ENCODE measurements around the gene TPGS1.
"Not testable (repeated sequence)": the region's sequence is repeated elsewhere in the genome, so short reads cannot be mapped to it uniquely, and the experiment has no call there.

TPGS1 gene

GRCh38 chr19:478236-478903, 28.9 kb upstream of the TPGS1 start:
- DNase-seq (ENCODE audit: low read depth): no peak

GRCh38 chr19:478976-479375, 28.3 kb upstream of the TPGS1 start:
- no peak for DNase-seq (ENCODE audit: low read depth)

- DNase-seq (ENCODE audit: low read depth): no peak
Measured at GRCh38 chr19:480016-480855, 27.1 kb upstream of the TPGS1 start.

DNA sequence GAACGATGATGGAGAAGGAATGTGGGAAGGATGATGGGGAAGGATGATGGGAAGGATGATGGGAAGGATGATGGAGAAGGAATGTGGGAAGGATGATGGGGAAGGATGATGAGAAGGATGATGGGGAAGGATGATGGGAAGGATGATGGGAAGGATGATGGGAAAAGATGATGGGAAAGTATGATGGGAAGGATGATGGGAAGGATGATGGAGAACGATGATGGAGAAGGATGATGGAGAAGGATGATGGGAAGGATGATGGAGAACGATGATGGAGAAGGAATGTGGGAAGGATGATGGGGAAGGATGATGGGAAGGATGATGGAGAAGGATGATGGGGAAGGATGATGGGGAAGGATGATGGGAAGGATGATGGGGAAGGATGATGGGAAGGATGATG, 26.2 kb upstream of the TPGS1 start:
- not testable (repeated sequence) for DNase-seq (ENCODE audit: low read depth)

DNA sequence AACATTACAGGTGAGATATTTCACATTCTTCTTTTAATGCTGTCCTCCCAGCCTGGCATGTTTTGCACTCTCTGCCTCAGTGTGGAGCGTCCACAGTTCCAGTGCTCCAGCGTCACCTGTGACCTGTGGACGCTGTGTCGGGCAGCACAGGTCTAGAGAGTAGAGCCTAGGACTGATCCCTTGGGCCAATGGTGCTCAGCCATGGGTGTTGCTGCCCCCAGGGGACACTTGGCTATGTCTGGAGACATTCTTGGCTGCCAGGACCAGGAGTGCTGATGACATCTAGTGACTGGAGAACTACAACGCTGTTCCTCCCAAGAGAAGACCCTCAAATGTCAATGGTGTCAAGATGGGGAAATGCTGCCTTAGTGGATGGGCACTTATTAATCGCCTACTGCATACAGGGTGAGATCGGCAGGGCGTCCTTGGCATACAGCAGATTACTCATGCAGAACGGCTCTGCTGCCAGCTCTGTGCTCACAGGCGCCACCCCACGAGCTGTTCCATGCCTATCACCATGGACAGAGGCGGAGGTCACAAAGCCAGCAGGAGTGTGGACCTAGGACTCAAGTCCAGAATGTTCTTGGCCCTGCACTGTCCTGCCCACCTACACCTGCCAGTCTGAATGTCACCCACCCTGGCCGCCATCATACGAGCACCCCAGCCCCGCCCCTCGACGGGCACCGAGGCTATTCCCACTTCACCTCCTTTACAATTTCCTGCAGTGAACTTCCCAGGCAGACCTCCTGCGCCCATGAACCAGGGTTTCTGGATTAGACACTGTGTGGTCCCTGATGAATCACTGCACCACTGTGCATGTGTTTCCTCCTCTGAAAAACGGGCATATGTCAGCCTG, 24.9 kb upstream of the TPGS1 start:
- DNase-seq (ENCODE audit: low read depth): no peak

- no peak for DNase-seq (ENCODE audit: low read depth)
Measured at GRCh38 chr19:483332-484072, 23.8 kb upstream of the TPGS1 start.

DNA sequence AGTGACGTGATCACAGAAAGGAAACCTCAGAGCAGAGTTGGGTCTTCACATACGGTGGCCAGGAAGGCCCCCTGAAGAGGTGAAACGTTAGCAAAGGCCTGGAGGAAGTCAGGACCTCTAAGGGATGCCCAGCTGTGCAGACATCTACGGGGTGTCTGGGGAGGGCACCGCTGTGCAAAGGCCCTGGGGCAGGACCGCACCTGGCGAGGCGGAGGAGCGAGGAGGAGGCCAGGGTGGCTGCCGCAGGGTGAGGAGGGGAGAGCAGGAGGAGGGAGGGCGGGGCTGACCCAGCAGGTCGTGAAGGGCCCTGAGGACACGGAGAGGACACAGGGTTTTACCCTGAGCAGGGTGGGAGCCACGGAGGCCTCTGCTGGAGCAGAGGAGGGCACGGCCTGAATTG, 22.8 kb upstream of the TPGS1 start:
- DNase-seq (ENCODE audit: low read depth): no peak

DNA sequence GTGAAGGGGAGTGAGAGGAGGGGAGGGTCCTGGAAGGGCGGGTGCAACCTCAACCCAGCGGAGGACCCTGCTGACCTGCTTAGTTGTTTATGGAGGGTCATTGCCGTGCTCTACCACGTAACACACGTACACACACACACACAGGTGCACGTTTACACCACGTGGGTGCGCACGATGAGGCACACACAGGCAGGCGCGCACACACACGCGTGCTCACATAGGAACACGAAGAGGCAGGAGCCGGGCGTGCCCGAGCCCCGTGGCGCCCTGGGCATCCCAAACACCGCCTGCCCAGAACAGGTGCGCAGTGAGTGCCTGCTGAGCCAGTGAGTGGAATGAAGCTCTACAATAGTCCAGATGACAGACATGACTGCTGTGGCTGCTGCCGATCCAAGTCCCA, 22.2 kb upstream of the TPGS1 start:
- no peak for DNase-seq (ENCODE audit: low read depth)

DNA sequence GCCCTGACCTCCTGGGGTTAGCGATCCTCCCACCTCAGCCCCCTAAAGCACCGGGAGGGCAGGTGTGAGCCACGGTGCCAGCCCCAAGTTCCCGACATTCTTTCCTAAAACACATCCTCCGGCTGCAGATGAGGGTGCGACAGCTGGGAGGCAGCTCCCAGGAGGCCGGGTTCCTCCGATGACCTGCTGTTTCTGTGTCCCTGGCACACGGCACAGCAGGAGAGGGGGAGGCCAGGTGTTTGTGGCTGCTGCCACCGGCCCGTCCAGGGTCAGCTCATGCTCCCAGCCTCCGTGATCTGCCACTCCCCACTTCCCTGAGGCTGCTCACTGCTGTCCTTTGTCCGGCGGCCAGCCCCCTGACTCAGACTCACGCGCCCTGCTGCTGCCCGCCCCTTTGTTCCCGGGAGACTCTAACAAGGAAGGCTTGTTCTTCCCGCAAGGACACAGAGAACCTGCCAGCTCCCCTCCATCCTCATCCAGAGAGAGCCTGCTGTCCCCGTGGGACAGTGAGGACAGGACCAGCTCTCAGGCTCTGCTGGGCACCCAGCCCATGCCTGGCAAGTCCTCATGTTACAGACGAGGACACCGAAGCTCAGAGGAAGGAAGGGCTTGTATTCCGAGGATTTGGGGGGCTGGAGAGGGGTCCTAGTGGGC, 21.6 kb upstream of the TPGS1 start:
- no peak for DNase-seq (ENCODE audit: low read depth)

GRCh38 chr19:488505-489417, 18.5 kb upstream of the TPGS1 start:
- peak; percentile 87 for DNase-seq (ENCODE audit: low read depth)

DNA sequence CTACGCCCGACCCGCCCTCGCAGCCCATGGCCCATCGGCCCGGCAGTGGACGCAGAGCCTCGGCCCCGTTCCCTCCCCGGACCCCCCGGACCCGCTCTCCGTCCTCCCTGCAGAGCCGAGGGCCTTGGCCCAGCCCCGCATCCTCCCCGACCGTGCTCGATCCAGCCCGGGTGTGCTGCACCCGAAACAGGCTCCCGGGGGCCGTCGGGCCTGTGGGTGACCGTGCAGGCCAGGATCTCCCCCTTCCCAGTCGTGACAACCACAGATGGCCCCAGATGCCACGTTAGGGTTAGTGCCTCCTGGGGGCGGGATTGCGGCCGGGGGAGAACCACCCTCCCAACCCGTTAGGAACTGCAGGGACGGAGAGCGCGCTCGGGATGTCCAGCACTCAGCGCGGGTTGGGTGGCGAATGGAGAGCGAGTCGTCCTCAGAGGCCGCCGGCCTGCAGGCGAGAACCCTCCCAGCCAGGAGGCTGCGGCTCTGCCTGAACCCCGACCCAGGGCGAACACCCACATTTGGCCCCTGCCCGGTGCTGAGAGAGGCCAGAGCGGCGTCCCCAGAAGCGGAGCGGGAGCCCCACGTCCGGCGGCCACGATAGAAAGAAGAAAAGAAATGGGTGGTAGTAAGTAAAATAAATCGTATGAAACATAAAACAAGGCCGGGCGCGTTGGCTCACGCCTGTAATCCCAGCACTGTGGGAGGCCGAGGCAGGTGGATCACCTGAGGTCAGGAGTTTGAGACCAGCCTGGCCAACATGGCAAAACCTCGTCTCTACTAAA, 17.7 kb upstream of the TPGS1 start:
- DNase-seq (ENCODE audit: low read depth): no peak

GRCh38 chr19:491146-491741, 16.1 kb upstream of the TPGS1 start:
- no peak for DNase-seq (ENCODE audit: low read depth)

DNA sequence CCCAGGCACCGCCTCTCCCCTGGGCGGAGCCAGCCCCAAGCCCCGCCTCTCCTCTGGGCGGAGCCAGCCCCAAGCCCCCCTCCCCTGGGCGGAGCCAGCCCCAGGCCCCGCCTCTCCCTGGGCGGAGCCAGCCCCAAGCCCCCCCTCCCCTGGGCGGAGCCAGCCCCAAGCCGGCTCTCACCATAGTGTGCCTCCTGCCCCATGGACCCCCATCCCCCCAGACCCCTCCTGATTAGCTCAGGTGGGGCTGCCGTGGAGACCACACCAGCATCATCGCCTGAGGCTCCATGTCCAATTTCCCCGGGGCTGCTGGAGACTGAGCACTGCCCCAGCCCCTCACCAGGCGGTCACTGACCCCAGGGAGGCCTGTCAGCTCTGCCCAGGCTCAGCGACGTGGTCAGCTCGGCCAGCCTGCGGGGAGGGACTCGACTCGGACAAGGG, 15.2 kb upstream of the TPGS1 start:
- peak; percentile 19 for DNase-seq (ENCODE audit: low read depth)

- DNase-seq (ENCODE audit: low read depth): no peak
Measured at GRCh38 chr19:493391-494170, 13.7 kb upstream of the TPGS1 start.

- DNase-seq (ENCODE audit: low read depth): no peak
Measured at GRCh38 chr19:494171-495080, 12.9 kb upstream of the TPGS1 start.

DNA sequence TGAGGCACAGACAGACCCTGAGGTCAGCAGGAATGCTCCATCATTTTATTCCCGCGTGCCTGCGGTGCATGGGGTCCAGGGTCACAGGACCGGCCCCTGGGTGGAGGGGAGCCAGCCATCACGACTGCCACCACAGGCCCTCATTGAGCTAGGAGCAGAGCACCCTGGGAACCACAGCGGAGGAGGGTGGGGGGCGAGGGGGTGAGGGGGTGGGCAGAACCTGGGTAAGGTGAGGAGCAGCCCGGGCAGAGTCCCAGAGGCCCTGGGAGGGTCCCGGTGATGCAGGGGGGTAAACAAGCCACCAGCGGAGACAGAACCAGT, 12.3 kb upstream of the TPGS1 start:
- DNase-seq (ENCODE audit: low read depth): no peak

DNA sequence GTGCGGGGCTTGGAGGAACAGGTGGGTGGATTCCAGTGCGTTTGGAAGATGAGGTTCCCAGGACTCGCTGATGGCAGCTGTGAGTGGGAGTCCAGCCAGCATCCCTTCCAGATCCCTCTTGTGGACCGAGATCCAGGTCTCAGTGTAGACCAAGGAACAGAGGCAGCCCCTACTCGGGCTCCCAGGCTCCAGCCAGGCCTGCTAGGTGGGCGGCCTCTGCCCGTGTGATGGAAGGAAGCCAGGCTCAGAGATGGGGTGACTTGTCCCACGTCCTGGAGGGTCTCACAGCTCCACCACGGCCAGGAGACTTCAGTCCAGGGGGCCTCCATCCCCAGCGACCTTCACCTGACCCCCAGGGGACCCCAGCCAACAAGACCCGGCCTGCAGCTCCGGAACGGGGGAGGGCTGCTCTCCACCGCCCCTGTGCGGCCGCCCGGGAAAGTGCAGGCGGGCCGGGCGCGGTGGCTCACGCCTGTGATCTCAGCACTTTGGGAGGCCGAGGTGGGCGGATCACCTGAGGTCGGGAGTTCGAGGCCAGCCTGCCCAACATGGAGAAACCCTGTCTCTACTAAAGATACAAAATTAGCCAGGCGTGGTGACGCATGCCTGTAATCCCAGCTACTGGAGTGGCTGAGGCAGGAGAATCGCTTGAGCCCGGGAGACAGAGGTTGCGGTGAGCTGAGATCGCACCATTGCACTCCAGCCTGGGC, 11.7 kb upstream of the TPGS1 start:
- peak; percentile 28 for DNase-seq (ENCODE audit: low read depth)

All from activated T-helper 9 cell treated with anti-CD3 and anti-CD28 coated beads, Interleukin-2, amount 50 U/mL, for 16 hours (primary cell).